HCT116 (cell line): ENCODE results near the gene KIAA0930. TPM values are rescaled to one million over a fixed set of nuclear protein-coding genes. Genes with fewer than 3 reads are reported as not detected.

Experiments used
- ATAC-seq: fragments of 200-7000 bp; cut with Tn5 transposase; 2 replicates; pipeline ENCODE4 v1.9.1; 2020; ENCODE audit warnings: mild to moderate bottlenecking, moderate library complexity
- BruUV-seq: library from RNA; stranded (reverse); fragments of 400-500 nt; replicated peaks from 2 replicates; lab custom pipeline; 2021; lab: Mats Ljungman, UMichigan
- CTCF ChIA-PET: fragments of 300-600 bp; sonication (Branson Sonifier 250); formaldehyde crosslinking; loops from one replicate; lab custom pipeline; 2021; ENCODE audit warnings: antibody characterized with exemption; lab: Charles Lee
- POLR2A ChIA-PET: fragments of 300-600, 350-600 bp; sonication (Branson Sonifier 250); formaldehyde crosslinking; loops from one replicate; lab custom pipeline; 2021; ENCODE audit warnings: antibody characterized with exemption; lab: Charles Lee
- RAD21 ChIA-PET, 2 experiments: fragments of 300-600 bp; sonication (Branson Sonifier 250); formaldehyde crosslinking; loops; one replicate each; lab custom pipeline; 2023; ENCODE audit warnings: low total read pairs in 2 of 2; ENCODE audit not compliant: uncharacterized antibody in 2 of 2, unreplicated experiment in 2 of 2, low non-redundant PET in 1 of 2; lab: Charles Lee
- DNase-seq: peaks from one replicate; pipeline ENCODE4 v3.0.0-alpha.2; 2010; ENCODE audit warnings: low read depth, low spot score
- H2AFZ ChIP-seq: fragments of 200-600 bp; shearing (Covaris generic), sonication (generic); 2 replicates; pipeline ENCODE4 v1.6.1; 2017; ENCODE audit warnings: low read depth, mixed run types, mixed read lengths, antibody characterized with exemption, low read length; ENCODE audit not compliant: poor library complexity, severe bottlenecking
- H3K27ac ChIP-seq: 2 replicates; pipeline ENCODE4 v1.5.1; 2012; ENCODE audit warnings: low read depth, low read length
- H3K27me3 ChIP-seq: fragments of 200-600 bp; sonication (generic); 2 replicates; pipeline ENCODE4 v1.6.1; 2016; ENCODE audit warnings: mixed run types, low read length, mixed read lengths; ENCODE audit not compliant: insufficient read depth
- H3K36me3 ChIP-seq, 2 experiments: fragments of 200-500 bp in 1 of 2; fragments of 200-600 bp in 1 of 2; sonication (Bioruptor generic) in 1 of 2; sonication (generic) in 1 of 2; 2 replicates each; pipeline versions ENCODE4 v1.5.1 to v1.6.1; 2014 to 2016; ENCODE audit warnings: low read length in 2 of 2, inconsistent platforms in 1 of 2, mixed read lengths in 1 of 2, mixed run types in 1 of 2; ENCODE audit not compliant: insufficient read depth in 2 of 2, control insufficient read depth in 1 of 2
- H3K4me1 ChIP-seq, 2 experiments: fragments of 200-600 bp in 1 of 2; sonication (generic) in 1 of 2; 2 replicates each; pipeline versions ENCODE4 v1.5.1 to v1.6.1; 2012 to 2017; ENCODE audit warnings: low read length in 2 of 2, inconsistent platforms in 1 of 2, mild to moderate bottlenecking in 1 of 2, mixed read lengths in 1 of 2, mixed run types in 1 of 2, moderate library complexity in 1 of 2; ENCODE audit not compliant: insufficient read depth in 2 of 2, control insufficient read depth in 1 of 2
- H3K4me2 ChIP-seq: fragments of 200-600 bp; sonication (generic); 2 replicates; pipeline ENCODE4 v1.6.1; 2017; ENCODE audit warnings: mixed run types, low read length, mixed read lengths
- H3K4me3 ChIP-seq, 2 experiments: fragments of 200-600 bp in 1 of 2; sonication (generic) in 1 of 2; replicated peaks in 1 of 2; 2 replicates each; pipeline ENCODE4 v1.5.1; 2011 to 2016; ENCODE audit warnings: low read length in 2 of 2, control low read depth in 1 of 2, low read depth in 1 of 2, mild to moderate bottlenecking in 1 of 2, mixed read lengths in 1 of 2, mixed run types in 1 of 2
- H3K79me2 ChIP-seq: fragments of 200-600 bp; sonication (generic); 2 replicates; pipeline ENCODE4 v1.6.1; 2017; ENCODE audit warnings: mild to moderate bottlenecking, mixed run types, low read length, moderate library complexity, mixed read lengths; ENCODE audit not compliant: insufficient read depth
- H3K9ac ChIP-seq: fragments of 200-600 bp; sonication (generic); 2 replicates; pipeline ENCODE4 v1.6.1; 2016; ENCODE audit warnings: low read length, mixed read lengths
- H3K9me2 ChIP-seq: fragments of 200-600 bp; sonication (generic), shearing (Covaris generic); 2 replicates; pipeline ENCODE4 v1.6.1; 2017; ENCODE audit warnings: mixed run types, mild to moderate bottlenecking, moderate library complexity; ENCODE audit not compliant: insufficient read depth
- H3K9me3 ChIP-seq, 2 experiments: fragments of 200-500 bp in 1 of 2; fragments of 200-600 bp in 1 of 2; sonication (Bioruptor generic) in 1 of 2; sonication (generic) in 1 of 2; 2 replicates each; pipeline ENCODE4 v1.6.1; 2014 to 2017; ENCODE audit warnings: low read length in 2 of 2, mixed read lengths in 2 of 2, inconsistent platforms in 1 of 2, low read depth in 1 of 2, mild to moderate bottlenecking in 1 of 2, mixed run types in 1 of 2, moderate library complexity in 1 of 2; ENCODE audit not compliant: control insufficient read depth in 1 of 2, insufficient read depth in 1 of 2
- H4K20me1 ChIP-seq: fragments of 200-600 bp; sonication (generic), shearing (Covaris generic); 2 replicates; pipeline ENCODE4 v1.6.1; 2017; ENCODE audit warnings: mixed run types, mild to moderate bottlenecking, moderate library complexity; ENCODE audit not compliant: insufficient read depth
- CBX3 ChIP-seq: IDR thresholded peaks from 2 replicates; pipeline ENCODE4 v1.6.1; 2012; ENCODE audit warnings: low read depth
- CEBPB ChIP-seq: IDR thresholded peaks from 2 replicates; pipeline ENCODE4 v1.6.1; 2012; ENCODE audit warnings: low read depth
- EGR1 ChIP-seq: IDR thresholded peaks from 2 replicates; pipeline ENCODE4 v1.6.1; 2012; ENCODE audit warnings: low read depth
- ELF1 ChIP-seq: IDR thresholded peaks from 2 replicates; pipeline ENCODE4 v1.6.1; 2012; ENCODE audit warnings: low read depth, borderline replicate concordance
- EZH2phosphoT487 ChIP-seq: fragments of 200-600 bp; IDR thresholded peaks from 2 replicates; pipeline ENCODE4 v1.6.1; 2018; ENCODE audit warnings: antibody characterized with exemption, borderline replicate concordance
- FOSL1 ChIP-seq: IDR thresholded peaks from 2 replicates; pipeline ENCODE4 v1.6.1; 2012; ENCODE audit warnings: low read depth
- JUND ChIP-seq: IDR thresholded peaks from 2 replicates; pipeline ENCODE4 v1.6.1; 2012
- POLR2A ChIP-seq: IDR thresholded peaks from 2 replicates; pipeline ENCODE4 v1.7.0; 2011; ENCODE audit warnings: borderline replicate concordance; ENCODE audit not compliant: insufficient read depth, insufficient read length; ENCODE audit errors: extremely low read depth
- POLR2AphosphoS5 ChIP-seq: IDR thresholded peaks from 2 replicates; pipeline ENCODE4 v1.6.1; 2011; ENCODE audit warnings: mild to moderate bottlenecking, low read depth, low read length, moderate library complexity
- RAD21 ChIP-seq: IDR thresholded peaks from 2 replicates; pipeline ENCODE4 v1.6.1; 2012; ENCODE audit warnings: low read depth, mild to moderate bottlenecking
- SIN3A ChIP-seq: IDR thresholded peaks from 2 replicates; pipeline ENCODE4 v1.6.1; 2012; ENCODE audit warnings: low read depth
- SP1 ChIP-seq: IDR thresholded peaks from 2 replicates; pipeline ENCODE4 v1.6.1; 2012; ENCODE audit warnings: low read depth
- SRF ChIP-seq: IDR thresholded peaks from 2 replicates; pipeline ENCODE4 v1.6.1; 2012; ENCODE audit warnings: low read depth
- YY1 ChIP-seq: IDR thresholded peaks from 2 replicates; pipeline ENCODE4 v1.6.1; 2011; ENCODE audit warnings: low read length, low read depth, moderate library complexity, mild to moderate bottlenecking; ENCODE audit not compliant: insufficient replicate concordance; ENCODE audit errors: extremely low read depth
- ZFX ChIP-seq: fragments of 450-650 bp; IDR thresholded peaks from 2 replicates; pipeline ENCODE4 v1.6.1; 2017
- ZNF274 ChIP-seq: fragments of 200-500 bp; sonication (Bioruptor generic); IDR thresholded peaks from 2 replicates; pipeline ENCODE4 v1.6.1; 2014; ENCODE audit warnings: mild to moderate bottlenecking, low read depth, low read length, inconsistent platforms
- intact Hi-C: fragments of 100-400 bp; cut with micrococcal nuclease; formaldehyde crosslinking; loops from 2 replicates; pipeline ENCODE4 v1.10.0; 2022
- total RNA-seq: library from RNA; stranded (reverse); gene quantifications from one replicate; pipeline ENCODE4 v1.2.1, GENCODE V29; 2021; ENCODE audit not compliant: unreplicated experiment
- TF ChIP-seq, protein P1 (sequence below): IDR thresholded peaks from 2 replicates; pipeline ENCODE4 v1.6.1; 2012
- TF ChIP-seq, protein P2 (sequence below): IDR thresholded peaks from 2 replicates; pipeline ENCODE4 v1.6.1; 2011; ENCODE audit warnings: mild to moderate bottlenecking, low read length, moderate library complexity; ENCODE audit not compliant: insufficient replicate concordance; ENCODE audit errors: extremely low read depth

KIAA0930 gene
- total RNA-seq, 1 experiment from 2014 or later, result 60.9 TPM

DNA sequence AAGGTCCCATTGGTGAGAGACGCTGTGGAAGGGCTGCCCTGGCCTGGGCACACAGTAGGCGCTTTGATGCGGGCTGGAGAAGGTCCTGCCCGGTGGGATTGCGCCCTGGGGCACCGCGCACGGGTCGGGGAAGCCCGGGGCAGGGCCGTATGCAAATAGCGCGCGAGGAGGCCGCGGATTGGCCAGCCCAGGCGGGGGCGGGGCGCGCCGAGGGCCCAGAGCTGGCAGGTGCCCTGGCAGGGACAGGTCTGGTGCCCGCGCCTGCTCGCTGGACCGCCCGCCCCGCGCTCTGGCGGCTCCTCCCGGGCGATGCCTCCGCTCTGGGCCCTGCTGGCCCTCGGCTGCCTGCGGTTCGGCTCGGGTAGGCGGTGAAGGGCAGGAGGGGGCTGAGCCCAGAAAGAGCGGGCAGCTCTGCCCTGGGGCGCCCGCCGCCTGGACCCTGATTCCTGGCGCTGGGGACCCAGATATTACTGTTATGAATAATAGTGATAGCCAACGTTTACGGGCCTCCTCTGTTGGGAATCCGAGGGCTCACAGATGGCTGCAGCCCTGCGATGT is 44.1 kb upstream of the KIAA0930 start, which contains the start of gene UPK3A:
Gene UPK3A, plus strand, starts transcription at position 245 of the 558 bp plus-strand sequence. Its CDS starts 65 bp downstream, at position 310.
- H3K36me3 ChIP-seq, result no peaks in the 10 kb centered on the region
- TF ChIP-seq POLR2AphosphoS5, result peak; percentile 54; the same call in 1 of the 2 replicates
- peak; percentile 39; the same call in 1 of the 2 replicates for TF ChIP-seq EGR1
- TF ChIP-seq, protein P1, sequence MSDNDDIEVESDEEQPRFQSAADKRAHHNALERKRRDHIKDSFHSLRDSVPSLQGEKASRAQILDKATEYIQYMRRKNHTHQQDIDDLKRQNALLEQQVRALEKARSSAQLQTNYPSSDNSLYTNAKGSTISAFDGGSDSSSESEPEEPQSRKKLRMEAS, result no peak
- TF ChIP-seq, all 23 proteins: peak for 2
- H3K4me1 ChIP-seq, result peaks cover 8 to 23% of the 10 kb centered on the region in 2 experiments
- H3K4me2 ChIP-seq, result peak within 1 kb of the TSS; percentile 84
- ChIA-PET RAD21 (no interaction called here), CTCF (no interaction called here), POLR2A (no interaction called here)
- H3K27ac ChIP-seq, result peak within 1 kb of the TSS; percentile 16; the same call in 1 of the 2 replicates
- no peaks in the 10 kb centered on the region for H4K20me1 ChIP-seq
- H3K4me3 ChIP-seq, result peak within 1 kb of the TSS; percentile 42 to 53
- peak within 1 kb of the TSS; percentile 26; the same call in 1 of the 2 replicates for H3K9ac ChIP-seq
- H3K9me2 ChIP-seq, result no peaks in the 10 kb centered on the region
- peak within 1 kb of the TSS; percentile 59 for H2AFZ ChIP-seq
- no peaks in the 10 kb centered on the region for H3K27me3 ChIP-seq
- intact Hi-C loops, result no loop called here
- DNase-seq (peak; percentile 33), ATAC-seq (peak; percentile 100)
- no peaks in the 10 kb centered on the region for H3K79me2 ChIP-seq
- H3K9me3 ChIP-seq, result no peaks in the 10 kb centered on the region
- no TSS peak for BruUV-seq

DNA sequence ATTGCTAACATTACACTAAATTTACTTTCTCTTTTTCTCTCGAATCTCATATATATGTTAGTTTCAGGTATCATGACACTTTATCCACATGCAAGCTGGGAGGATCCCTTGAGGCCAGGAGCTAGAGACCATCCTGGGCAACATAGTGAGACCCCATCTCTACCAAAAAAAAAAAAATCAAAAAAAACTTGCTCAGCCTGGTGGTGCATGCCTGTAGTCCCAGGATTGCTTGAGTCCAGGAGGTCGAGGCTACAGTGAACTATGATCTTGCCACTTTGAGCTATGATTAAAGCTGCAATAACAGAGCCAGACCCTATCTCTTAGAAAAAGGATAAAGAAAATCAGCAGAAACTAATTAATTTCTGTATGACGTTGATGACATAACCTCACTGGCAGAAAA is 40.3 kb upstream of the KIAA0930 start:
- no peak for DNase-seq

More for the DNA sequence above, 40.3 kb upstream of the KIAA0930 start:
- H3K9me3 ChIP-seq, result no peaks in the 10 kb centered on the region
- intact Hi-C loops, result no loop called here
- H3K27me3 ChIP-seq, result no peaks in the 10 kb centered on the region
- no peaks in the 10 kb centered on the region for H3K9me2 ChIP-seq
- H3K9ac ChIP-seq, result no peak overlapping the region
- H3K4me2 ChIP-seq, result 0 out of 2 replicates have a peak overlapping the region, but pooled peaks have one; percentile 47
- no peak overlapping the region for H3K4me3 ChIP-seq
- no peaks in the 10 kb centered on the region for H4K20me1 ChIP-seq
- ChIA-PET RAD21 (no interaction called here), CTCF (no interaction called here), POLR2A (no interaction called here)
- no peak for ATAC-seq
- no peak overlapping the region for H3K27ac ChIP-seq
- BruUV-seq, result no TSS peak
- no peaks in the 10 kb centered on the region for H3K36me3 ChIP-seq
- no peaks in the 10 kb centered on the region for H3K79me2 ChIP-seq
- TF ChIP-seq CBX3, result no peak
- no peak for TF ChIP-seq CEBPB
- TF ChIP-seq YY1, result no peak
- TF ChIP-seq EGR1, result no peak
- no peak for TF ChIP-seq EZH2phosphoT487
- TF ChIP-seq FOSL1, result no peak
- TF ChIP-seq, protein P1, result no peak
- TF ChIP-seq SIN3A, result no peak
- TF ChIP-seq, protein P2, sequence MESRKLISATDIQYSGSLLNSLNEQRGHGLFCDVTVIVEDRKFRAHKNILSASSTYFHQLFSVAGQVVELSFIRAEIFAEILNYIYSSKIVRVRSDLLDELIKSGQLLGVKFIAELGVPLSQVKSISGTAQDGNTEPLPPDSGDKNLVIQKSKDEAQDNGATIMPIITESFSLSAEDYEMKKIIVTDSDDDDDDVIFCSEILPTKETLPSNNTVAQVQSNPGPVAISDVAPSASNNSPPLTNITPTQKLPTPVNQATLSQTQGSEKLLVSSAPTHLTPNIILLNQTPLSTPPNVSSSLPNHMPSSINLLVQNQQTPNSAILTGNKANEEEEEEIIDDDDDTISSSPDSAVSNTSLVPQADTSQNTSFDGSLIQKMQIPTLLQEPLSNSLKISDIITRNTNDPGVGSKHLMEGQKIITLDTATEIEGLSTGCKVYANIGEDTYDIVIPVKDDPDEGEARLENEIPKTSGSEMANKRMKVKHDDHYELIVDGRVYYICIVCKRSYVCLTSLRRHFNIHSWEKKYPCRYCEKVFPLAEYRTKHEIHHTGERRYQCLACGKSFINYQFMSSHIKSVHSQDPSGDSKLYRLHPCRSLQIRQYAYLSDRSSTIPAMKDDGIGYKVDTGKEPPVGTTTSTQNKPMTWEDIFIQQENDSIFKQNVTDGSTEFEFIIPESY, result no peak
- no peak for TF ChIP-seq SP1
- no peak for TF ChIP-seq RAD21
- no peak for TF ChIP-seq ZNF274
- TF ChIP-seq ELF1, result no peak
- TF ChIP-seq ZFX, result no peak
- TF ChIP-seq JUND, result no peak
- TF ChIP-seq POLR2A, result no peak
- TF ChIP-seq SRF, result no peak
- peaks cover 16 to 32% of the 10 kb centered on the region in 2 experiments for H3K4me1 ChIP-seq
- H2AFZ ChIP-seq, result no peak overlapping the region
